SK-N-SH (cell line): ENCODE results near the gene FAM89B. TPM values are rescaled to one million over a fixed set of nuclear protein-coding genes. Genes with fewer than 3 reads are reported as not detected.
A peak's percentile ranks its signal among the peaks of the same experiment; 100 is the strongest.

ENCODE experiments used
- CTCF ChIA-PET: fragments of 300-600, 350-600 bp; formaldehyde crosslinking; extraction: SDS; loops from one replicate; lab custom pipeline; 2021; lab: Yijun Ruan, JAX
- POLR2A ChIA-PET: fragments of 350-600 bp; sonication (Branson Sonifier 250); formaldehyde crosslinking; extraction: SDS; loops from one replicate; lab custom pipeline; 2020; ENCODE audit warnings: antibody characterized with exemption, inconsistent platforms; lab: Yijun Ruan, JAX
- DNase-seq: peaks from one replicate; pipeline ENCODE4 v3.0.0; 2012
- H2AFZ ChIP-seq: fragments of 200-600 bp; sonication (generic); 2 replicates; pipeline ENCODE4 v1.8.1; 2016; ENCODE audit warnings: antibody characterized with exemption, mild to moderate bottlenecking, low read depth
- H3F3A ChIP-seq: fragments of 200-600 bp; sonication (generic); replicated peaks from 2 replicates; pipeline ENCODE3; 2016; ENCODE audit warnings: antibody characterized with exemption, mild to moderate bottlenecking; ENCODE audit not compliant: insufficient read depth
- H3K27ac ChIP-seq, 2 experiments: fragments of 200-500 bp in 1 of 2; fragments of 200-600 bp in 1 of 2; sonication (Bioruptor generic) in 1 of 2; sonication (generic), shearing (Covaris generic) in 1 of 2; 2 replicates each; pipeline versions ENCODE4 v1.5.1 to v1.6.1; 2014 to 2016; ENCODE audit warnings: low read depth in 2 of 2, inconsistent platforms in 1 of 2, low read length in 1 of 2, mild to moderate bottlenecking in 1 of 2, mixed read lengths in 1 of 2
- H3K27me3 ChIP-seq: fragments of 200-600 bp; sonication (generic), shearing (Covaris generic); 2 replicates; pipeline ENCODE4 v1.6.1; 2016; ENCODE audit warnings: mixed run types; ENCODE audit not compliant: insufficient read depth
- H3K36me3 ChIP-seq, 2 experiments: fragments of 200-500 bp in 1 of 2; fragments of 200-600 bp in 1 of 2; sonication (Bioruptor generic) in 1 of 2; sonication (generic) in 1 of 2; replicated peaks in 1 of 2; 2 replicates each; pipeline versions ENCODE3 to v1.5.1; 2014 to 2016; ENCODE audit warnings: low read length in 1 of 2, mild to moderate bottlenecking in 1 of 2; ENCODE audit not compliant: insufficient read depth in 2 of 2, control insufficient read depth in 1 of 2
- H3K4me1 ChIP-seq, 2 experiments: fragments of 200-500 bp in 1 of 2; fragments of 200-600 bp in 1 of 2; sonication (Bioruptor generic) in 1 of 2; sonication (generic), shearing (Covaris generic) in 1 of 2; 2 replicates each; pipeline versions ENCODE4 v1.5.1 to v1.6.1; 2014 to 2016; ENCODE audit warnings: low read depth in 1 of 2, low read length in 1 of 2, mixed run types in 1 of 2; ENCODE audit not compliant: insufficient read depth in 2 of 2, control insufficient read depth in 1 of 2
- H3K4me2 ChIP-seq: fragments of 200-600 bp; sonication (generic), shearing (Covaris generic); 2 replicates; pipeline ENCODE4 v1.6.1; 2017; ENCODE audit warnings: mixed run types
- H3K4me3 ChIP-seq, 2 experiments: fragments of 200-500 bp in 1 of 2; fragments of 200-600 bp in 1 of 2; sonication (Bioruptor generic) in 1 of 2; sonication (generic), shearing (Covaris generic) in 1 of 2; 2 replicates each; pipeline versions ENCODE4 v1.5.1 to v1.8.1; 2014 to 2016; ENCODE audit warnings: low read depth in 2 of 2, inconsistent platforms in 1 of 2, low read length in 1 of 2, mild to moderate bottlenecking in 1 of 2, mixed read lengths in 1 of 2, moderate library complexity in 1 of 2
- H3K79me2 ChIP-seq: fragments of 200-600 bp; sonication (generic); 2 replicates; pipeline ENCODE4 v1.8.1; 2017; ENCODE audit warnings: mild to moderate bottlenecking; ENCODE audit not compliant: insufficient read depth
- H3K9ac ChIP-seq: fragments of 200-600 bp; sonication (generic); 2 replicates; pipeline ENCODE4 v1.6.1; 2017; ENCODE audit warnings: mixed run types
- H3K9me2 ChIP-seq: fragments of 200-600 bp; sonication (generic); 2 replicates; pipeline ENCODE4 v1.6.1; 2017; ENCODE audit warnings: mixed run types
- H3K9me3 ChIP-seq: fragments of 200-600 bp; sonication (generic); 2 replicates; pipeline ENCODE4 v1.6.1; 2017; ENCODE audit warnings: mixed run types, mild to moderate bottlenecking, moderate library complexity
- H4K20me1 ChIP-seq: fragments of 200-600 bp; sonication (generic); 2 replicates; pipeline ENCODE4 v1.6.1; 2017; ENCODE audit warnings: mild to moderate bottlenecking, mixed run types; ENCODE audit not compliant: insufficient read depth
- CHD2 ChIP-seq: fragments of 150-350 bp; IDR thresholded peaks from 2 replicates; pipeline ENCODE4 v1.6.1; 2018; ENCODE audit warnings: low read length; ENCODE audit not compliant: partially characterized antibody
- ELF1 ChIP-seq: IDR thresholded peaks from 2 replicates; pipeline ENCODE4 v1.4.0; 2012
- FOSL2 ChIP-seq: IDR thresholded peaks from 2 replicates; pipeline ENCODE4 v1.4.0; 2012; ENCODE audit warnings: low read depth, mild to moderate bottlenecking, moderate library complexity, borderline replicate concordance
- FOXM1 ChIP-seq: IDR thresholded peaks from 2 replicates; pipeline ENCODE4 v1.4.0; 2012; ENCODE audit warnings: low read depth, mild to moderate bottlenecking
- GATA2 ChIP-seq: sonication (generic); formaldehyde crosslinking; IDR thresholded peaks from 2 replicates; pipeline ENCODE4 v1.5.0; 2020; ENCODE audit warnings: mild to moderate bottlenecking, missing genetic modification reagents
- MAX ChIP-seq: IDR thresholded peaks from 2 replicates; pipeline ENCODE4 v1.4.0; 2012; ENCODE audit warnings: low read depth
- MEF2A ChIP-seq: IDR thresholded peaks from 2 replicates; pipeline ENCODE4 v1.4.0; 2012; ENCODE audit warnings: low read depth, borderline replicate concordance
- NFIC ChIP-seq: IDR thresholded peaks from 2 replicates; pipeline ENCODE4 v1.4.0; 2012; ENCODE audit warnings: borderline replicate concordance
- PBX3 ChIP-seq: IDR thresholded peaks from 2 replicates; pipeline ENCODE4; 2012
- POLR2AphosphoS5 ChIP-seq: IDR thresholded peaks from 2 replicates; pipeline ENCODE4 v1.6.1; 2012; ENCODE audit warnings: low read depth, low read length
- RAD21 ChIP-seq: IDR thresholded peaks from 2 replicates; pipeline ENCODE4 v1.6.1; 2012; ENCODE audit warnings: mild to moderate bottlenecking, low read length
- RXRA ChIP-seq: IDR thresholded peaks from 2 replicates; pipeline ENCODE4 v1.4.0; 2012; ENCODE audit warnings: low read depth, mild to moderate bottlenecking, borderline replicate concordance
- SIN3A ChIP-seq: IDR thresholded peaks from 2 replicates; pipeline ENCODE4 v1.6.1; 2012; ENCODE audit warnings: low read depth, mild to moderate bottlenecking, low read length, moderate library complexity, borderline replicate concordance
- SMC3 ChIP-seq: IDR thresholded peaks from 2 replicates; pipeline ENCODE4 v1.6.1; 2012; ENCODE audit warnings: low read depth, low read length, improper control_type of control experiment
- TAF1 ChIP-seq: IDR thresholded peaks from 2 replicates; pipeline ENCODE4 v1.6.1; 2012; ENCODE audit warnings: low read depth, mild to moderate bottlenecking, low read length, moderate library complexity, borderline replicate concordance
- USF1 ChIP-seq: IDR thresholded peaks from 2 replicates; pipeline ENCODE4 v1.4.0; 2012; ENCODE audit warnings: low read depth, borderline replicate concordance
- USF2 ChIP-seq: fragments of 150-350 bp; IDR thresholded peaks from 2 replicates; pipeline ENCODE4 v1.6.1; 2017; ENCODE audit warnings: antibody characterized with exemption, low read length, low read depth, borderline replicate concordance
- WGBS: methylation state at CpG from one replicate; pipeline ENCODE4 v1.1.6; 2017; ENCODE audit warnings: low lambda C conversion rate; 5-methylcytosine and 5-hydroxymethylcytosine counted together
- polyA plus RNA-seq, 3 experiments: library from polyadenylated mRNA; depleted of rRNA; stranded (reverse); fragments of >200 nt; gene quantifications; 2 replicates each; pipeline ENCODE4 v1.2.3, GENCODE V29; 2012

The FAM89B gene
- polyA plus RNA-seq, 1 of the 3 experiments (the other 2 are of a cell fraction) = 65.3 TPM

GRCh38 chr11:65590240-65590738 lies 18.0 kb downstream of the FAM89B start:
- Histone ChIP-seq H2AFZ (no peak overlapping the region), H3K36me3 (peaks cover 0 to 23% of the 10 kb centered on the region in 2 experiments), H3F3A (peaks cover 15% of the 10 kb centered on the region), H3K27ac (no peak overlapping the region), H3K27me3 (no peaks in the 10 kb centered on the region), H3K9me2 (no peaks in the 10 kb centered on the region), H3K4me3 (no peak overlapping the region), H4K20me1 (0 out of 2 replicates have a peak, but pooled peaks cover 3% of the 10 kb centered on the region), H3K9me3 (no peaks in the 10 kb centered on the region), H3K79me2 (no peaks in the 10 kb centered on the region), H3K4me1 (peaks cover 0 to 19% of the 10 kb centered on the region in 2 experiments; a peak in 1 of 4 replicates), H3K4me2 (no peak overlapping the region), H3K9ac (no peak overlapping the region)
- WGBS = 84% methylated on average over 2 of the region's 8 CpGs
- DNase-seq = no peak
- TF ChIP-seq NFIC = 0 out of 2 replicates have a peak, but pooled peaks have one; percentile 8
- TF ChIP-seq USF2 = no peak
- CTCF ChIA-PET = interaction anchor here (1.1 to 12.8 kb wide), 5 partner anchors 9 to 49 kb away, joined by 3 to 216 read pairs (median 8); partner anchors contain the start of genes EHBP1L1 and FAM89B
- POLR2A ChIA-PET = interaction anchor here (0.9 to 1.4 kb wide), 2 partner anchors 14 to 16 kb away, joined by 3 to 4 read pairs; no protein-coding TSS in a partner anchor

- peaks cover 9% of the 10 kb centered on the region for H3F3A ChIP-seq
- H3K4me2 ChIP-seq = no peak overlapping the region
- no peaks in the 10 kb centered on the region for H3K27me3 ChIP-seq
- ChIA-PET POLR2A (interaction anchor here (1.2 kb wide), 1 partner anchor 19 kb away, joined by 4 read pairs; the partner anchor contains the start of gene FAM89B), CTCF (interaction anchor here (0.8 to 12.8 kb wide), 9 partner anchors 13 to 427 kb away, joined by 3 to 216 read pairs (median 4); partner anchors contain the start of genes EHBP1L1 and FAM89B)
- H3K27ac ChIP-seq = no peak overlapping the region
- no peak overlapping the region for H3K4me3 ChIP-seq
- H3K9ac ChIP-seq = no peak overlapping the region
- H3K9me2 ChIP-seq = no peaks in the 10 kb centered on the region
- peaks cover 0 to 23% of the 10 kb centered on the region in 2 experiments for H3K36me3 ChIP-seq
- DNase-seq = no peak
- H3K4me1 ChIP-seq = peaks cover 0 to 12% of the 10 kb centered on the region in 2 experiments; a peak in 1 of 4 replicates
- H4K20me1 ChIP-seq = no peaks in the 10 kb centered on the region
- H3K79me2 ChIP-seq = no peaks in the 10 kb centered on the region
- H3K9me3 ChIP-seq = no peaks in the 10 kb centered on the region
- 97% methylated on average over 55 of the region's 106 CpGs for WGBS
- H2AFZ ChIP-seq = no peak overlapping the region
- TF ChIP-seq SMC3 = no peak
- TF ChIP-seq TAF1 = no peak
- TF ChIP-seq NFIC = no peak
- TF ChIP-seq RAD21 = no peak
- TF ChIP-seq ELF1 = no peak
- TF ChIP-seq MAX = no peak
- TF ChIP-seq USF2 = no peak
- no peak for TF ChIP-seq PBX3
- TF ChIP-seq CHD2 = no peak
- no peak for TF ChIP-seq POLR2AphosphoS5
- TF ChIP-seq FOSL2 = no peak
- TF ChIP-seq SIN3A = no peak
- no peak for TF ChIP-seq FOXM1
- no peak for TF ChIP-seq GATA2 (CRISPR knock-in tag)
- no peak for TF ChIP-seq RXRA
- TF ChIP-seq MEF2A = no peak
- no peak for TF ChIP-seq USF1
- TF ChIP-seq, all 33 proteins: peak for 0
These were observed 19.9 kb downstream of the FAM89B start for GRCh38 chr11:65591939-65592857.
